ENCODE data around the gene SH3YL1. TPM values are rescaled to one million over a fixed set of nuclear protein-coding genes. Genes with fewer than 3 reads are reported as not detected.

The SH3YL1 gene
- total and polyA plus RNA-seq, 2 donors from 2014 or later = 57.3 to 111 TPM

DNA sequence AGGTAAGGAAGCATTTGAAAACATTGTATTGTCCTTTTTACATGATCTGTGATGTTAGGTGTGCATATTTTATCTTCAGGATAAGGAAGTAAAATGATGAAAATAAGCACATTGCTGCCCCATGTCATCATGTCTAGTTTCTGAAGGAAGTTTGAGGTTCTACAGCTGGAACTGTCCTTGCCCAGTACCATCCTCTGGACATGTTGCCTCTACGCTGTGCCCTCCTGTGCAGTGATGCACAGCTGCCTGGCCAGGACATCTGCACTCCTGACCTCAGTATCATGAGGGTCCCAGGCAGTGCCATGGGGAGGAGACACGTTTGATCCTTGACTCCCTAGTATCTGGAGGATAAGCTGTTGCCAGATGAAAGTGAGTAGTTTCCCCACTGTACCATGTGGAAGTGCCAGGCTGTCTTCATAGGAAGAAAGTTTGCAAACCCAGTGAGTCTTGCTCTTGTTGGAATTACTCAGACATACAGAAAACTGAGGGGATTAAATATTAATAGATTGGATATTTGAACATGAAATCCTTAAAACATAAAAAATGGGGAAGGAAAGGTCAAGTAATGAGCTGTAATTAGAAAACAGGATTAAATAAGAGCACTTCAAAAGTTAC, 14.6 kb upstream of the SH3YL1 start:
- FAIRE-seq (no peak), DNase-seq (no peak)
- Histone ChIP-seq H3K27ac (ENCODE audit: low read depth in 2 of 2, low read length in 2 of 2) (no peak overlapping the region), H3K4me3 (ENCODE audit: low read length in 3 of 3) (no peak overlapping the region), H3K36me3 (ENCODE audit: control insufficient read depth in 2 of 3, insufficient read depth in 3 of 3, low read length in 3 of 3) (peaks cover 6 to 27% (median 20%) of the 10 kb centered on the region in 3 donors), H3K9ac (ENCODE audit: low read length in 3 of 3) (no peak overlapping the region), H3K4me1 (ENCODE audit: control insufficient read depth in 2 of 3, insufficient read depth in 2 of 3, low read depth in 1 of 3, low read length in 3 of 3) (peaks cover 0 to 7% (median 4%) of the 10 kb centered on the region in 3 donors), H3K9me3 (ENCODE audit: control insufficient read depth in 2 of 3, insufficient read depth in 1 of 3, low read length in 3 of 3) (no peaks in the 10 kb centered on the region), H3K27me3 (ENCODE audit: control insufficient read depth, insufficient read depth, low read length) (no peaks in the 10 kb centered on the region)
- intact Hi-C loops (cut with DNase I) = no loop called here
- TF ChIP-seq CTCF (IDR thresholded peaks at IDR 0.05; ENCODE audit: borderline replicate concordance, extremely low read depth, insufficient read depth) = no peak

GRCh38 chr2:275466-275865, 11.6 kb upstream of the SH3YL1 start:
- Histone ChIP-seq H3K27ac (ENCODE audit: low read depth in 2 of 2, low read length in 2 of 2) (no peak overlapping the region), H3K36me3 (ENCODE audit: control insufficient read depth in 2 of 3, insufficient read depth in 3 of 3, low read length in 3 of 3) (peaks cover 4 to 27% (median 13%) of the 10 kb centered on the region in 3 donors), H3K9me3 (ENCODE audit: control insufficient read depth in 2 of 3, insufficient read depth in 1 of 3, low read length in 3 of 3) (no peaks in the 10 kb centered on the region), H3K9ac (ENCODE audit: low read length in 3 of 3) (no peak overlapping the region), H3K27me3 (ENCODE audit: control insufficient read depth, insufficient read depth, low read length) (no peaks in the 10 kb centered on the region), H3K4me3 (ENCODE audit: low read length in 3 of 3) (no peak overlapping the region), H3K4me1 (ENCODE audit: control insufficient read depth in 2 of 3, insufficient read depth in 2 of 3, low read depth in 1 of 3, low read length in 3 of 3) (peaks cover 0 to 7% (median 2%) of the 10 kb centered on the region in 3 donors)
- TF ChIP-seq CTCF (IDR thresholded peaks at IDR 0.05; ENCODE audit: borderline replicate concordance, extremely low read depth, insufficient read depth) = no peak
- no peak for FAIRE-seq
- intact Hi-C loops (cut with DNase I) = no loop called here
- DNase-seq = no peak

- Histone ChIP-seq H3K9ac (ENCODE audit: low read length in 3 of 3) (no peak overlapping the region), H3K27ac (ENCODE audit: low read depth in 2 of 2, low read length in 2 of 2) (no peak overlapping the region), H3K36me3 (ENCODE audit: control insufficient read depth in 2 of 3, insufficient read depth in 3 of 3, low read length in 3 of 3) (peaks cover 4 to 27% (median 11%) of the 10 kb centered on the region in 3 donors), H3K4me1 (ENCODE audit: control insufficient read depth in 2 of 3, insufficient read depth in 2 of 3, low read depth in 1 of 3, low read length in 3 of 3) (peaks cover 0 to 2% (median under 1%) of the 10 kb centered on the region in 3 donors), H3K9me3 (ENCODE audit: control insufficient read depth in 2 of 3, insufficient read depth in 1 of 3, low read length in 3 of 3) (no peaks in the 10 kb centered on the region), H3K4me3 (ENCODE audit: low read length in 3 of 3) (no peak overlapping the region), H3K27me3 (ENCODE audit: control insufficient read depth, insufficient read depth, low read length) (no peaks in the 10 kb centered on the region)
- DNase-seq = no peak
- no peak for FAIRE-seq
- no peak for TF ChIP-seq CTCF (IDR thresholded peaks at IDR 0.05; ENCODE audit: borderline replicate concordance, extremely low read depth, insufficient read depth)
- intact Hi-C loops (cut with DNase I) = no loop called here
Measured at GRCh38 chr2:274503-274902, 10.7 kb upstream of the SH3YL1 start.

All from kidney (tissue), 14 donors.